Measurements from ENCODE around the gene NCBP2L.
"Not testable (repeated sequence)": the region's sequence is repeated elsewhere in the genome, so short reads cannot be mapped to it uniquely, and the experiment has no call there.

Gene NCBP2L

DNA sequence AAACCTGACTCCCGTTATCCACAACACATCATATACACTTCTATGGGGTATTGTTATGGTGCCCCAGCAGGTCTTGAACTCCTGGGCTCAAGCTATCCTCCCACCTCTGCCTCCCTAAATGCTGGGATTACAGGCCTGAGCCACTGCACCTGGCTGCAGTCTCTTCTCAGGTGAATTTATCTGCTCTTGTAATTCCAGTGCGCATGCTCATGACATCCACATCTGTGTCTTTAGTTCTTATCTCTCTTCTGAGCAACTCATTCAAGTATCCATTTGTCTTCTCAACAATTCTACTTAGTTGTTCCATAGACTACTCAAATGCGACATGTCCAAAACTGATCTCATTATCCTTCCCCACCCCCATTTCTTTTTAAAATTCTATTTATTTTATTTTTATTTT, 27.6 kb downstream of the NCBP2L start:
- DNase-seq (ENCODE audit: low spot score) = no peak
- TF ChIP-seq CTCF (IDR thresholded peaks at IDR 0.05; ENCODE audit: extremely low read depth, missing control alignments) = no peak

DNA sequence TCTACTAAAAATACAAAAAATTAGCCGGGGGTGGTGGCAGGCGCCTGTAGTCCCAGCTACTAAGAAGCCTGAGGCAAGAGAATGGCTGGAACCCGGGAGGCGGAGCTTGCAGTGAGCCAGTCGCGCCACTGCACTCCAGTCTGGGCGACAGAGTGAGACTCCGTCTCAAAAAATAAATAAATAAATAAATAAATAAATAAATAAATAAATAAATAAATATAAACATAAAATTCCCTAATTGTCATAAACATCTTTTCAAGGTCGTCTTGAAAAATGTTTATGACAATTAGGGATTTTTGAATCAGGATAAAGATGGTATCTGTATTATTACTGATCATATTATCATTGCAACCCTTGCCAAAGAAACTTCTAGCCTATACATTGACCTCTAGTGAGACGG, 32.5 kb downstream of the NCBP2L start:
- DNase-seq (ENCODE audit: low spot score) = not testable (repeated sequence)

DNA sequence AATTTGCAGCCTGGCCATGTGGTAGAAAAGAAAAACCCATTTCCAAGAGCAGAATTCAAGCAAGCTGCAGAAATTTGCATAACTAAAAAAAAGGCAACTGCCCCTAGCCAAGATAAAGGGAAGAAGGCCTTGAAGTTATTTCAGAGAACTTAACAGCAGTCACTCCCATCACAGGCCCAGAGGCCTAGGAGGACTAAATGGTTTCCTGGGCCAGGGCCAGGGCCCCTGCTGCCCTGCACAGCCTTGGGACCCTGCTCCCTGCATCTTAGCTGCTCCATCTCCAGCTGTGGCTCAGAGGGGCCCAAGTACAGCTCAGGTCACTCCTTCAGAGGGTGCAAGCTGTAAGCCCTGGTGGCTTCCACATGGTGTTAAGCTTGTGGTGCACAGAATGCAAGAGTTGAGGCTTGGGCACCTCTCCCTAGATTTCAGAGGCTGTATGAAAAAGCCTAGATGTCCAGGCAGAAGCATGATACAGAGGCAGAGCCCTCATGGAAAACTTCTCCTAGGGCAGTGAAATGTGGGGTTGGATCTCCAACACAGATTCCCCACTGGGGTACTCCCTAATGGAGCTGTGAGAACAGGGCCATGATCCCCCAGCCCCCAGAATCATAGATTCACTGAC, 41.5 kb downstream of the NCBP2L start:
- TF ChIP-seq CTCF (IDR thresholded peaks at IDR 0.05; ENCODE audit: extremely low read depth, missing control alignments) = no peak
- DNase-seq (ENCODE audit: low spot score) = no peak

DNA sequence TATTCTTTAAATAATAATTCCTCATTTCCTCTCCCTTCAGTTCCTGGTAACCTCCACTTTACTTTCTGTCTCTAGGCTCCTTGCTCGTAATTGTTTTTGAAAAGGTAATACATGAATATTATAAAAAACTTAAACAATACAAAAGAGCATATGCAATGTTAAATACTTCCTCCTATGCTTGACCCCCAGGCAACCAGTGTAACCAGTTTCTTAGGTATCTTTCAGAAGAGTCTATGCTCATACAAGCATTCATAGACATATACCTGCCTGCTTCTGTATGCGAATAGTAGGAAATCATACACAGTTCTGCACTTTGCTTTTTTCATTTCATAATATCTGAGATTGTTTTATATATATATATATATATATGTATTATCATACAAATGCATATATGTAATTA, 45.5 kb downstream of the NCBP2L start:
- TF ChIP-seq CTCF (IDR thresholded peaks at IDR 0.05; ENCODE audit: extremely low read depth, missing control alignments) = no peak
- no peak for DNase-seq (ENCODE audit: low spot score)

DNA sequence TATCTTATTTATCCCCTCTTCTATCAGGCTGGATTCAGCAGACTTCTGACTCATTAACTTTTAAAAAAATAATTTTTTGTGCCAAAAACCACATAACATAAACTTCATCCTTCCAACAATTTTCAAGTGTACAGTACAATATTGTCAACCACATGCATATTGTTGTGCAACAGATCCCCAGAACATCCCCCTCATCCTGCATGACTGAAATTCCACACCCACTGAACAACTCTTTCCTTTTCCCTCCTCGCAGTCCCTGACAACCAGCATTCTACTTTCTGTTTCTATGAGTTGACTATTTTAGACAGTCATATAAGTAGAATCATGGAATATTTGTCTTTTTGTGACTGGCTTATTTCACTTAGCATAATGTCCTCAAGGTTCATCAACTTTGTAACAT, 45.9 kb downstream of the NCBP2L start:
- no peak for DNase-seq (ENCODE audit: low spot score)
- TF ChIP-seq CTCF (IDR thresholded peaks at IDR 0.05; ENCODE audit: extremely low read depth, missing control alignments) = no peak

GRCh38 chrX:107825698-107826237, 48.2 kb downstream of the NCBP2L start, which contains the start of gene MID2:
Gene MID2 (plus strand): TSS chrX:107825866. CDS start chrX:107826427, 561 bp downstream.
- peak; percentile 11 for DNase-seq (ENCODE audit: low spot score)
- no peak for TF ChIP-seq CTCF (IDR thresholded peaks at IDR 0.05; ENCODE audit: extremely low read depth, missing control alignments)

DNA sequence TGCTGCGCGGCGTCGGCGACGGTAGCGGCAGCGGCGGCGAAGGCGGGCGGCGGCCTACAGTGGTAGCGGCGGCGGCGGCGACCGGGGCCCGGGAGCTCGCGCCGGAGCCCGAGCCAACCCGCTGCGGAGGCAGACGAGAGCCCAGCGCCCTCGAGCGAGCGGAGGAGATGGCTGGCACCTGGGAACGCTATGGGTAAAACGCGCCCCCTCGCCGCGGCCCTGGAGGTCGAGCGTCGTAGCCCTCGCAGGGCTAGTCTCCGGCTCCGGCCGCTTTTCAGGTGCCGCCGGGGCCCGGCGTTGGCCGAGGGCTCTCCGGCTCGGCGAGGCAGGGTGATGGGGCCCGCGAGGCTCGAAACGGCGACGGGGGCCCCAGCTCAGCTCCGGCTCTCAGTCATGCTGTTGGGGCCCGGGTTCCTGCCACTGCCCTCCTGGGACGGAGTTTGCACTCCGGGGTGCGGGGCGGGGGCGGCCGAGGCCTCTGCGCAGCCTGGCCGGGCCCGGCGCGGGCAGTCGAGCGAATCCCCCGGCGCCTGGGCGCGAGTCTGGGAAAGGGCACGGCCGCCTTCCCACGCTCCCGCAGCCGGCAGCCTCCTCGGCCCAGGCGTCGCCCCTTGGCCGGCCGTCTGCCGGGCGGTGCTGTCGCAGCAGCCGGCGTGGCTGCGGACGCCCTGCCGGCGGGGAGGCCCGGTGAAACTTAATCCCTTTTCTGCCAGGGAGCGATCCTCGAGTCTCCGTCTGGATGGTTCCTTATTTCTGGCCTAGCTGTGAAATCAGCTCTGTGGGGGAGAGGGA, 48.9 kb downstream of the NCBP2L start:
- TF ChIP-seq CTCF (IDR thresholded peaks at IDR 0.05; ENCODE audit: extremely low read depth, missing control alignments) = no peak
- DNase-seq (ENCODE audit: low spot score) = peak; percentile 45

Data from GM20000 (cell line).